HG02610 (cell line): ENCODE results near the gene KRT85.
"Not testable (repeated sequence)": the region's sequence is repeated elsewhere in the genome, so short reads cannot be mapped to it uniquely, and the experiment has no call there.

Source experiments
- ATAC-seq: cut with Tn5 transposase; IDR thresholded peaks from one replicate; pipeline ENCODE4 v1.9.1; 2021; ENCODE audit warnings: mild to moderate bottlenecking, moderate library complexity; ENCODE audit not compliant: unreplicated experiment

KRT85 gene

GRCh38 chr12:52350786-52351185 is 16.5 kb downstream of the KRT85 start:
- ATAC-seq = no peak

GRCh38 chr12:52350021-52350620 is 17.2 kb downstream of the KRT85 start:
- no peak for ATAC-seq

GRCh38 chr12:52349196-52349595 is 18.1 kb downstream of the KRT85 start:
- ATAC-seq = no peak

GRCh38 chr12:52347551-52348510 is 19.4 kb downstream of the KRT85 start:
- ATAC-seq = no peak

- ATAC-seq = no peak
These were observed 20.3 kb downstream of the KRT85 start for GRCh38 chr12:52347016-52347415.

DNA sequence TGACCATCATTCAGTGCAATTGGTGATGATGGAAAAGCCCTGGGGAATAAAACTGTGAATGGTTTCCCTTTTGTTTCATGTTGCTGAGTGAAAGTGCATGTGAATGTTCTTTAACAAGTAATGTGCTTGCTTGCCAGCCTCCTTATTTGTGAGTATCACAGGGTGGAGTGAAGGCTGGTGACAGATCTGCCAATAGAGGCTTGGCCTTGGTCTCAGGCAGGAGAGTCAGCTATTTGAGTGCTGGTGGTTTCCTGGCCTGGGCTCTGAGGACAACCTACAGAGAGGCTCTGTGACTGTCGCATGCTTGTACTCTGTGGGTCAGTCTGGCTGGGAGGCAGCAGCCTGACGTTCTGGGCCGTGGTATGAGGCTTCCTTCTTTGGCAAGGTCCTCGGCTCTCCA is 20.7 kb downstream of the KRT85 start:
- no peak for ATAC-seq

- ATAC-seq = not testable (repeated sequence)
These were observed 22.2 kb downstream of the KRT85 start for GRCh38 chr12:52345041-52345440.

DNA sequence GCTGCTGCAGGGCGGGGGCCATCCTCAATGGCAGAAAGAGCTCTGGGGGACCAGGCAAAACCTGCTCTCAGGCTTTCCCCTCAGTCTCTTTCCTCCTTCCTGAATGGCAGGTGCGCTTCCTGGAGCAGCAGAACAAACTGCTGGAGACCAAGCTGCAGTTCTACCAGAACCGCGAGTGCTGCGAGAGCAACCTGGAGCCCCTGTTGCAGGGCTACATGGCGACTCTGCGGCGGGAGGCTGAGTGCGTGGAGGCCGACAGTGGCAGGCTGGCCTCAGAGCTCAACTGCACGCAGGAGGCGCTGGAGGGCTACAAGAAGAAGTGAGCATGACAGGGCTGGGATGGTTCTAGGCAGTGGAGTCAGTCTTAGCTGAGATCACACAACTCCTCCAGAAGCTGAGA is 23.2 kb downstream of the KRT85 start:
- no peak for ATAC-seq

GRCh38 chr12:52343550-52343949 is 23.7 kb downstream of the KRT85 start:
- no peak for ATAC-seq

DNA sequence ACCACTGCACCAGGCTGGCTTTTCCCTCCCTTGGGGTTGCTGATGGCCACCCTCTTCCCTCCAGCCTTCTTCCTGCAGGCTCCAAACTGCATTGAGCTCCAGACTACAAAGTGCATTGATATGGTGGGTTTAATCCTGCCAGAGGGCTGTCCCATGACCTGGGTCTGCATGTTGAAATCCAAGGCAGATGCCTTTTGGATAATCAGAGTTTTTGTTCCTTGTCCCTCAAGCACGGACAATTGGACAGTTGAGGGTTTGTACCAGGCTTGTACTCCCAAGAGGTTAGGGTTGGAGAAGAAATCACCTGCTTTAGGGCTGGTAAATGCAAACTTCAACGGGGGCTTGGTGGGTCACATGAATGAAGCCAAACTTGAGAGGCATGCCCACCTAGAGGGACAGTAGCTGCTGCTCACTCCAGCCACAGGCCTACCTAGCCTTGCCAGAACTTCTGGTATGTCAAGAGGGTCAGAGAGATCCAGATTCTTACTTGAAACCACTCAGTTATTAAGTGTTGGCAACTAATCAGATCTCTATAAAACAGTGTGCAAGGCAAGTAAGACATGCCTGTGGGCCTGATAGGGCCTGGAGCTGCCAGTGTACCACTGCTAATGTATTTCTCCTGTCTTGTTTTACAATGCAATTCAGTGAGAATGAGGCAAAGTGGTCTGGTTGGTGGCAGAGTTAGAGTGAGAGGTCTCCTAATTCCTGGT is 24.3 kb downstream of the KRT85 start:
- ATAC-seq = no peak

DNA sequence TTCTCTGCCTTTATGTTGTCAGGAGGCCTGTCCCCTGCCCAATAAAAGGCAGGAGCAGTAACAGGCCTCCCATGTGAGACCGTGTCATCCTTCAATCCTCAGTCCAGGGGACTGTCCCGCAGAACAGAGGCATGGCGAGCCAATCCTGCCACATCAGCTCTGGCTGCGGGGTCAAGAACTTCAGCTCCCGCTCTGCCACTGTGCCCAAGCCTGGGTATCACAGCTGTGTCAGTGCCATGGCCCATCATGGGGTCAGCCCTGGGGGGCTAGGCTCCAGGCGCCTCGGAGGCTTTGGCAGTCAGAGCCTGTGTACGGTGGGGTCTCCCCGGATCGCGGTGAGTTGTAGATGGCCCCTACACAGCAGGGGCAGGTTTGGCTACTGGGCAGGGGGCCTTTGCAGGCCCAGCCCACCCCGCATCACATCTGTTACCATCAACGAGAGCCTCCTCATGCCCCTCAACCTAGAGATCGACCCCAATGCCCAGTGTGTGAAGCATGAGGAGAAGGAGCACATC is 26.2 kb downstream of the KRT85 start:
- no peak for ATAC-seq

GRCh38 chr12:52338241-52338960 is 28.9 kb downstream of the KRT85 start:
- no peak for ATAC-seq

DNA sequence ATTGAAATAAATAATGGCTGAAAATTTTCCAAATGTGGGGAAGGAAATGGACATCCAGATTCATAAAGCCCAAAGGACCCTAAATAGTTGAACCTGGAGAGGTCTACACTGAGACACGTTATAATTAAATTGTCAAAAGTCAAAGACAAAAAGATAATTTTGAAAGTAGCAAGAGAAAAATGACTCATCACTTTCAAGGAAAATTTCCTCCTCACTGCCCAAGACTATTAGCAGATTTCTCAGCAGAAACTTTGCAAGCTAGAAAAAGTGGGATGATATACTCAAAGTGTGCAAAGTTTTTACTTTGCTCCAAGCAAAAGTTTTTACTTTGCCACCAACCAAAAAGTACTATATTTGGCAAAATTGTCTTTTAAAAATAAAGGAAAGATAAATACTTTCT is 30.2 kb downstream of the KRT85 start:
- no peak for ATAC-seq

DNA sequence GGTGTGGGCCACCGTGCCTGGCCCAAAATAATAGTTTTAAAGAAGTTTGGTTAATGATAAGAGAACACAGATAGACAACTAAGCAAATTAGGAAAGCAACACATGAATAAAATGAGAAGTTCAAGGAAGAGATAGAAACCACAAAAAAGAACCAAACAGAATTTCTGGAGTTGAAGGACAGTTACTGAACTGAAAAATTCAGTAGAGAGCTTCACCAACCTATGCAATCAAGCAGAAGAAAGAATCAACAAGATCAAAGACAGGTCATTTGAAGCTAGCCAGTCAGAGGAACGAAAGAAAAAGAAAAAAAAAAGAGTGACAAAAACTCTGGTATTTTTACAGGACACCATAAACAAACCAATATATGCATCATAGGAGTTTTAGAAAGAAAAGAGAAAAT is 30.6 kb downstream of the KRT85 start:
- ATAC-seq = no peak

GRCh38 chr12:52335598-52336262 is 31.6 kb downstream of the KRT85 start:
- no peak for ATAC-seq

GRCh38 chr12:52334185-52334584 is 33.1 kb downstream of the KRT85 start:
- ATAC-seq = no peak

GRCh38 chr12:52333321-52333720 is 34.0 kb downstream of the KRT85 start:
- no peak for ATAC-seq

GRCh38 chr12:52332381-52332780 is 34.9 kb downstream of the KRT85 start:
- ATAC-seq = no peak

GRCh38 chr12:52331833-52332232 is 35.4 kb downstream of the KRT85 start:
- ATAC-seq = no peak

- ATAC-seq = no peak
These were observed 36.2 kb downstream of the KRT85 start for GRCh38 chr12:52331039-52331438.
